Mesendoderm (in vitro differentiated cells): Measurements from ENCODE around the gene PROK1.

Source experiments
- DNase-seq: peaks from one replicate; pipeline ENCODE4 v3.0.0; 2013
- H2AK5ac ChIP-seq: 2 replicates; pipeline ENCODE4 v1.6.1; 2013; ENCODE audit warnings: low read length, inconsistent platforms
- H2BK120ac ChIP-seq: 2 replicates; pipeline ENCODE4 v1.6.1; 2013; ENCODE audit warnings: low read depth, mild to moderate bottlenecking, low read length, moderate library complexity, mixed read lengths
- H2BK15ac ChIP-seq: replicated peaks from 2 replicates; pipeline ENCODE4 v1.6.1; 2013; ENCODE audit warnings: low read depth, mild to moderate bottlenecking, moderate library complexity
- H2BK5ac ChIP-seq: 2 replicates; pipeline ENCODE4 v1.6.1; 2013; ENCODE audit warnings: low read length, inconsistent platforms
- H3K18ac ChIP-seq: 2 replicates; pipeline ENCODE4 v1.6.1; 2013; ENCODE audit warnings: mild to moderate bottlenecking, low read length, mixed read lengths
- H3K23ac ChIP-seq: one replicate; pipeline ENCODE4 v1.6.1; 2013; ENCODE audit warnings: low read length
- H3K27ac ChIP-seq: 2 replicates; pipeline ENCODE4 v1.5.1; 2013; ENCODE audit warnings: low read depth, mild to moderate bottlenecking, inconsistent platforms, low read length, moderate library complexity
- H3K27me3 ChIP-seq: 2 replicates; pipeline ENCODE4 v1.6.1; 2013; ENCODE audit warnings: low read length, control low read depth, mild to moderate bottlenecking, inconsistent platforms; ENCODE audit not compliant: insufficient read depth, poor library complexity
- H3K36me3 ChIP-seq: 2 replicates; pipeline ENCODE4 v1.6.1; 2013; ENCODE audit warnings: low read length, inconsistent platforms; ENCODE audit not compliant: control insufficient read depth, insufficient read depth
- H3K4ac ChIP-seq: one replicate; pipeline ENCODE4 v1.6.1; 2013; ENCODE audit warnings: low read depth, mild to moderate bottlenecking, low read length, moderate library complexity
- H3K4me1 ChIP-seq: 2 replicates; pipeline ENCODE4 v1.6.1; 2013; ENCODE audit warnings: low read depth, low read length, inconsistent platforms; ENCODE audit not compliant: control insufficient read depth
- H3K4me2 ChIP-seq: 2 replicates; pipeline ENCODE4 v1.6.1; 2013; ENCODE audit warnings: low read length
- H3K4me3 ChIP-seq: 2 replicates; pipeline ENCODE4 v1.5.1; 2013; ENCODE audit warnings: mild to moderate bottlenecking, low read length
- H3K56ac ChIP-seq: one replicate; pipeline ENCODE4 v1.6.1; 2013; ENCODE audit warnings: low read length
- H3K79me1 ChIP-seq: 2 replicates; pipeline ENCODE4 v1.6.1; 2013; ENCODE audit warnings: low read length, inconsistent platforms
- H3K79me2 ChIP-seq: 2 replicates; pipeline ENCODE4 v1.6.1; 2013; ENCODE audit warnings: mild to moderate bottlenecking, low read length; ENCODE audit not compliant: control insufficient read depth, insufficient read depth
- H3K9ac ChIP-seq: 2 replicates; pipeline ENCODE4 v1.6.1; 2013; ENCODE audit warnings: low read length, inconsistent platforms
- H4K5ac ChIP-seq: one replicate; pipeline ENCODE4 v1.6.1; 2013; ENCODE audit warnings: low read length
- H4K8ac ChIP-seq: one replicate; pipeline ENCODE4 v1.6.1; 2013; ENCODE audit warnings: low read depth, mild to moderate bottlenecking, control low read depth, low read length, moderate library complexity
- WGBS: extraction: QIAGEN DNeasy Blood & Tissue Kit; methylation state at CpG from one replicate; pipeline ENCODE4 v1.1.7; 2013; ENCODE audit warnings: low lambda C conversion rate, missing lambda C conversion rate; ENCODE audit not compliant: insufficient coverage; ENCODE audit errors: extremely low coverage; 5-methylcytosine and 5-hydroxymethylcytosine counted together

Gene PROK1

GRCh38 chr1:110428946-110429345 is 22.0 kb upstream of the PROK1 start:
- H4K8ac ChIP-seq: no peak overlapping the region
- H3K27me3 ChIP-seq: no peaks in the 10 kb centered on the region
- H3K9ac ChIP-seq: no peak overlapping the region
- H2BK15ac ChIP-seq: no peak overlapping the region
- no peak overlapping the region for H3K4ac ChIP-seq
- DNase-seq: no peak
- H3K4me2 ChIP-seq: no peak overlapping the region
- no peaks in the 10 kb centered on the region for H3K79me2 ChIP-seq
- no peak overlapping the region for H3K4me3 ChIP-seq
- H3K36me3 ChIP-seq: no peaks in the 10 kb centered on the region
- no peak overlapping the region for H3K18ac ChIP-seq
- H3K27ac ChIP-seq: no peak overlapping the region
- no peaks in the 10 kb centered on the region for H3K79me1 ChIP-seq
- H3K56ac ChIP-seq: no peak overlapping the region
- H3K23ac ChIP-seq: no peak overlapping the region
- H3K4me1 ChIP-seq: peaks cover 15% of the 10 kb centered on the region
- no peak overlapping the region for H2BK5ac ChIP-seq
- H2AK5ac ChIP-seq: no peak overlapping the region
- no CpG with 5 or more reads among the region's 4 CpGs for WGBS
- no peak overlapping the region for H4K5ac ChIP-seq
- H2BK120ac ChIP-seq: no peak overlapping the region

GRCh38 chr1:110430366-110430765 is 20.6 kb upstream of the PROK1 start:
- no peak overlapping the region for H4K5ac ChIP-seq
- no peak overlapping the region for H4K8ac ChIP-seq
- no peaks in the 10 kb centered on the region for H3K79me2 ChIP-seq
- no peak overlapping the region for H3K4me3 ChIP-seq
- H2BK15ac ChIP-seq: no peak overlapping the region
- H2BK120ac ChIP-seq: no peak overlapping the region
- no peak overlapping the region for H3K9ac ChIP-seq
- no peak overlapping the region for H3K23ac ChIP-seq
- no peak overlapping the region for H3K4ac ChIP-seq
- no CpG with 5 or more reads among the region's 6 CpGs for WGBS
- no peak overlapping the region for H3K4me2 ChIP-seq
- no peak overlapping the region for H3K27ac ChIP-seq
- no peak overlapping the region for H3K18ac ChIP-seq
- no peak overlapping the region for H2AK5ac ChIP-seq
- no peaks in the 10 kb centered on the region for H3K79me1 ChIP-seq
- peaks cover 21% of the 10 kb centered on the region for H3K4me1 ChIP-seq
- no peaks in the 10 kb centered on the region for H3K36me3 ChIP-seq
- H2BK5ac ChIP-seq: no peak overlapping the region
- H3K56ac ChIP-seq: peak overlapping the region; percentile 54
- H3K27me3 ChIP-seq: no peaks in the 10 kb centered on the region
- DNase-seq: no peak

GRCh38 chr1:110430901-110431300 is 20.0 kb upstream of the PROK1 start:
- no peaks in the 10 kb centered on the region for H3K36me3 ChIP-seq
- no peaks in the 10 kb centered on the region for H3K79me2 ChIP-seq
- H3K4ac ChIP-seq: no peak overlapping the region
- H3K4me1 ChIP-seq: peaks cover 21% of the 10 kb centered on the region
- H3K56ac ChIP-seq: peak overlapping the region; percentile 49
- H3K79me1 ChIP-seq: no peaks in the 10 kb centered on the region
- no peak overlapping the region for H4K5ac ChIP-seq
- H3K27ac ChIP-seq: no peak overlapping the region
- no peak overlapping the region for H3K4me2 ChIP-seq
- H3K23ac ChIP-seq: no peak overlapping the region
- no peak overlapping the region for H3K4me3 ChIP-seq
- no peak overlapping the region for H3K18ac ChIP-seq
- H2BK15ac ChIP-seq: no peak overlapping the region
- no peak for DNase-seq
- H2BK120ac ChIP-seq: no peak overlapping the region
- no CpG with 5 or more reads among the region's 4 CpGs for WGBS
- no peak overlapping the region for H2AK5ac ChIP-seq
- H3K9ac ChIP-seq: no peak overlapping the region
- H3K27me3 ChIP-seq: no peaks in the 10 kb centered on the region
- no peak overlapping the region for H4K8ac ChIP-seq
- H2BK5ac ChIP-seq: no peak overlapping the region

GRCh38 chr1:110433213-110433612 is 17.7 kb upstream of the PROK1 start:
- Histone ChIP-seq H3K4ac (no peak overlapping the region), H2AK5ac (peak overlapping the region; percentile 51), H4K5ac (peak overlapping the region; percentile 27), H3K27me3 (no peaks in the 10 kb centered on the region), H3K79me1 (no peaks in the 10 kb centered on the region), H3K23ac (no peak overlapping the region), H4K8ac (no peak overlapping the region), H2BK120ac (no peak overlapping the region), H3K4me3 (no peak overlapping the region), H3K4me2 (no peak overlapping the region), H2BK5ac (no peak overlapping the region), H2BK15ac (peak overlapping the region; percentile 28), H3K79me2 (no peaks in the 10 kb centered on the region), H3K36me3 (no peaks in the 10 kb centered on the region), H3K9ac (no peak overlapping the region), H3K4me1 (peaks cover 34% of the 10 kb centered on the region), H3K27ac (peak overlapping the region; percentile 60), H3K56ac (peak overlapping the region; percentile 43), H3K18ac (peak overlapping the region; percentile 35)
- no peak for DNase-seq
- no CpG with 5 or more reads among the region's 2 CpGs for WGBS

GRCh38 chr1:110433803-110434202 is 17.1 kb upstream of the PROK1 start:
- WGBS: no CpG with 5 or more reads among the region's 3 CpGs
- Histone ChIP-seq H3K27ac (peak overlapping the region; percentile 60), H3K36me3 (no peaks in the 10 kb centered on the region), H2AK5ac (no peak overlapping the region), H3K79me1 (no peaks in the 10 kb centered on the region), H3K4me1 (peaks cover 38% of the 10 kb centered on the region), H3K23ac (no peak overlapping the region), H3K27me3 (no peaks in the 10 kb centered on the region), H3K4me2 (no peak overlapping the region), H4K5ac (no peak overlapping the region), H3K79me2 (no peaks in the 10 kb centered on the region), H3K4ac (no peak overlapping the region), H3K18ac (peak overlapping the region; percentile 35), H3K56ac (peak overlapping the region; percentile 49), H3K4me3 (no peak overlapping the region), H2BK120ac (no peak overlapping the region), H4K8ac (no peak overlapping the region), H2BK5ac (peak overlapping the region; percentile 48), H2BK15ac (peak overlapping the region; percentile 28), H3K9ac (no peak overlapping the region)
- DNase-seq: peak; percentile 96

- Histone ChIP-seq H3K56ac (no peak overlapping the region), H3K27ac (no peak overlapping the region)
Observed at GRCh38 chr1:110434946-110435345, 16.0 kb upstream of the PROK1 start.

More at GRCh38 chr1:110434946-110435345, 16.0 kb upstream of the PROK1 start:
- peaks cover 43% of the 10 kb centered on the region for H3K4me1 ChIP-seq
- no peak overlapping the region for H2BK5ac ChIP-seq
- no peaks in the 10 kb centered on the region for H3K27me3 ChIP-seq
- H4K8ac ChIP-seq: no peak overlapping the region
- H3K4me2 ChIP-seq: no peak overlapping the region
- no peak overlapping the region for H2BK120ac ChIP-seq
- no CpG with 5 or more reads among the region's 3 CpGs for WGBS
- H3K23ac ChIP-seq: no peak overlapping the region
- H3K18ac ChIP-seq: no peak overlapping the region
- no peaks in the 10 kb centered on the region for H3K36me3 ChIP-seq
- DNase-seq: no peak
- H3K4ac ChIP-seq: no peak overlapping the region
- H3K79me1 ChIP-seq: no peaks in the 10 kb centered on the region
- no peak overlapping the region for H3K4me3 ChIP-seq
- H4K5ac ChIP-seq: no peak overlapping the region
- H3K79me2 ChIP-seq: no peaks in the 10 kb centered on the region
- H2AK5ac ChIP-seq: peak overlapping the region; percentile 39
- H3K9ac ChIP-seq: no peak overlapping the region
- H2BK15ac ChIP-seq: no peak overlapping the region
